HG03378 (cell line): ENCODE results near the gene NETO2.

Source experiments
- ATAC-seq: cut with Tn5 transposase; IDR thresholded peaks from one replicate; pipeline ENCODE4 v1.9.1; 2021; ENCODE audit warnings: mild to moderate bottlenecking, moderate library complexity; ENCODE audit not compliant: unreplicated experiment

NETO2 gene

GRCh38 chr16:47047524-47048203 lies 96.1 kb downstream of the NETO2 start:
- ATAC-seq = no peak

- peak; percentile 69 for ATAC-seq
These were observed 96.8 kb downstream of the NETO2 start for GRCh38 chr16:47046726-47047523.

- ATAC-seq = no peak
These were observed 98.3 kb downstream of the NETO2 start for GRCh38 chr16:47045459-47045858.

GRCh38 chr16:47045023-47045422 lies 98.7 kb downstream of the NETO2 start:
- ATAC-seq = no peak

GRCh38 chr16:47043970-47044684 lies 99.6 kb downstream of the NETO2 start:
- ATAC-seq = no peak

- ATAC-seq = no peak
These were observed 100.5 kb downstream of the NETO2 start for GRCh38 chr16:47043200-47043599.

- peak; percentile 81 for ATAC-seq
These were observed 105.8 kb downstream of the NETO2 start for GRCh38 chr16:47037746-47038458.

GRCh38 chr16:47037396-47037745 lies 106.4 kb downstream of the NETO2 start:
- peak; percentile 30 for ATAC-seq

GRCh38 chr16:47036201-47036600 lies 107.5 kb downstream of the NETO2 start:
- no peak for ATAC-seq

- no peak for ATAC-seq
These were observed 108.3 kb downstream of the NETO2 start for GRCh38 chr16:47035436-47035835.

GRCh38 chr16:47034455-47034854 lies 109.3 kb downstream of the NETO2 start:
- ATAC-seq = no peak

- no peak for ATAC-seq
These were observed 110.6 kb downstream of the NETO2 start for GRCh38 chr16:47033176-47033575.

- ATAC-seq = no peak
These were observed 114.0 kb downstream of the NETO2 start for GRCh38 chr16:47029724-47030123.

- no peak for ATAC-seq
These were observed 114.9 kb downstream of the NETO2 start for GRCh38 chr16:47028767-47029377.
